ENCODE data around the gene ARSK. TPM values are rescaled to one million over a fixed set of nuclear protein-coding genes. Genes with fewer than 3 reads are reported as not detected.

Gene ARSK
- total RNA-seq, 1 experiment from 2014 or later = 3.6 TPM

GRCh38 chr5:95524423-95524822, 30.5 kb upstream of the ARSK start:
- ChIA-PET POLR2A (interaction anchor here (1.1 kb wide), 1 partner anchor 10 kb away, joined by 3 read pairs; no protein-coding TSS in a partner anchor), CTCF (no interaction called here)
- no peak for TF ChIP-seq CTCF (IDR thresholded peaks at IDR 0.05; ENCODE audit: unreplicated experiment)
- Mint-ChIP-seq H3K27me3 (ENCODE audit: insufficient read depth, unreplicated experiment) (no peaks in the 10 kb centered on the region), H3K4me1 (ENCODE audit: insufficient read depth, unreplicated experiment) (no peaks in the 10 kb centered on the region), H3K4me3 (ENCODE audit: unreplicated experiment) (no peak overlapping the region), H3K36me3 (ENCODE audit: insufficient read depth, unreplicated experiment) (peaks cover 65% of the 10 kb centered on the region), H3K27ac (ENCODE audit: low read depth, unreplicated experiment) (no peak overlapping the region), H3K9me3 (ENCODE audit: unreplicated experiment) (no peaks in the 10 kb centered on the region)
- intact Hi-C loops (cut with micrococcal nuclease) = no loop called here
- no TSS peak for BruUV-seq (replicated peaks)
- no peak for DNase-seq (ENCODE audit: unreplicated experiment)

DNA sequence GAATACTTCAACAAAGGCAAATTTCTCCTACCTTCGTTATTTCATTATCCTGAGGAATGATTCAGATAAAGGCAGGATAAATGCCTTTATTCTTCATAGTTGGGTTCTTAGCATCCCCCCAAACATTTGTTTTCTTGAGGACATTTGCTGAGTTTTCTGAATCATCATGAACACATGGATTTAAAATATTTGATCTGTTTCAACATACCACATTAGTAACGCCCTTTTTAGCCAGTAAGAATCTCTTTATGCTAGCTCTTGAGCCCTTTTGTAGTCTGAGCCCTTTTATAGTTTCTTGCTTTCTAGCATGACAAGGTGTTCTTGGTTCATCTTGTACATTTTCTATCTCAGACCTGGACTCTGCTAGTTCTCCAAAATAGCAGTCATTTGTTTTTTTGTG, 28.0 kb upstream of the ARSK start:
- CTCF ChIA-PET = no interaction called here
- POLR2A ChIA-PET = no interaction called here
- intact Hi-C loops (cut with micrococcal nuclease) = no loop called here
- Mint-ChIP-seq H3K4me3 (ENCODE audit: unreplicated experiment) (no peak overlapping the region), H3K4me1 (ENCODE audit: insufficient read depth, unreplicated experiment) (no peaks in the 10 kb centered on the region), H3K27ac (ENCODE audit: low read depth, unreplicated experiment) (no peak overlapping the region), H3K9me3 (ENCODE audit: unreplicated experiment) (no peaks in the 10 kb centered on the region), H3K36me3 (ENCODE audit: insufficient read depth, unreplicated experiment) (peaks cover 78% of the 10 kb centered on the region), H3K27me3 (ENCODE audit: insufficient read depth, unreplicated experiment) (no peaks in the 10 kb centered on the region)
- BruUV-seq (replicated peaks) = no TSS peak
- no peak for DNase-seq (ENCODE audit: unreplicated experiment)
- no peak for TF ChIP-seq CTCF (IDR thresholded peaks at IDR 0.05; ENCODE audit: unreplicated experiment)

DNA sequence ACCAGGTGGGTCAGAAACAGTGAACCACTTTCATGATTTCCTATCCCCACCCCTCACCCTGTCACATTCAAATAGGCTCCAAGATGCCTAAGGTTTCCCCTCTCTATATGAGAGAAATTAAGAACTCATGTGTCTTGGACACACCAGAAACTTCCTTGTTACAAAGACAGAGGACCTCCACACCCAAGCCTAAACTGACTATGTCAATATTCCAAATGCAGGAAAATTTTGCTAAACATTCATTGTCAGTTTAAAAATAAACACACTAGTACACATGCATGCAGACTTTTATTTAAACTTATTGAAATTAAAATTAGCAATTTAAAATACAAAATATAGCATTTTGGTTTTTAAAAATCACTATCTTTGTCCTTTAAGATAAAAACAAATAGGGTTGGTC, 26.3 kb upstream of the ARSK start:
- ChIA-PET POLR2A (no interaction called here), CTCF (no interaction called here)
- Mint-ChIP-seq H3K4me1 (ENCODE audit: insufficient read depth, unreplicated experiment) (no peaks in the 10 kb centered on the region), H3K9me3 (ENCODE audit: unreplicated experiment) (no peaks in the 10 kb centered on the region), H3K36me3 (ENCODE audit: insufficient read depth, unreplicated experiment) (peaks cover 71% of the 10 kb centered on the region), H3K27me3 (ENCODE audit: insufficient read depth, unreplicated experiment) (no peaks in the 10 kb centered on the region), H3K4me3 (ENCODE audit: unreplicated experiment) (no peak overlapping the region), H3K27ac (ENCODE audit: low read depth, unreplicated experiment) (no peak overlapping the region)
- TF ChIP-seq CTCF (IDR thresholded peaks at IDR 0.05; ENCODE audit: unreplicated experiment) = no peak
- intact Hi-C loops (cut with micrococcal nuclease) = no loop called here
- no TSS peak for BruUV-seq (replicated peaks)
- DNase-seq (ENCODE audit: unreplicated experiment) = no peak

DNA sequence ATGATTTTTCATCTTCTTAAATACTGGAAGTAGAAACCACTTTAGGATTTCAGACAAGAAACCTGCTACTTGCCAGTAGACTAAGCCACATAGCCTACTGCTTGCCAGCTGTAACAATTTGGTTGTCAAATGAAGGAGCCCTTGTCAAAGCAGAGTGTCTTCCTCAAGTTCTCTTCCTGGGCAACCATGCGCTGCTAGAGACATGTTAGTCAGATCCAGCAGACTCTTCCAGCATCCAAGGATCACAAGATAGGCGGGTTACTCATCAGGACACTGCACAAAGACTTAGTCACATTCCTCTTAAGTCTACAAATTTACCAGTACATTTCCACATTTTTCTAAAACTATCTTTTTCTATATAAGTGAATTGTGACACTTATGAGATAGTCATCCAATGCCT, 24.5 kb upstream of the ARSK start:
- no peak overlapping the region for H3K4me3 Mint-ChIP-seq (ENCODE audit: unreplicated experiment)
- DNase-seq (ENCODE audit: unreplicated experiment) = peak; percentile 33
- no peaks in the 10 kb centered on the region for H3K27me3 Mint-ChIP-seq (ENCODE audit: insufficient read depth, unreplicated experiment)
- ChIA-PET POLR2A (no interaction called here), CTCF (no interaction called here)
- H3K9me3 Mint-ChIP-seq (ENCODE audit: unreplicated experiment) = no peaks in the 10 kb centered on the region
- no TSS peak for BruUV-seq (replicated peaks)
- H3K27ac Mint-ChIP-seq (ENCODE audit: low read depth, unreplicated experiment) = no peak overlapping the region
- no peak for TF ChIP-seq CTCF (IDR thresholded peaks at IDR 0.05; ENCODE audit: unreplicated experiment)
- H3K36me3 Mint-ChIP-seq (ENCODE audit: insufficient read depth, unreplicated experiment) = peaks cover 68% of the 10 kb centered on the region
- intact Hi-C loops (cut with micrococcal nuclease) = no loop called here
- H3K4me1 Mint-ChIP-seq (ENCODE audit: insufficient read depth, unreplicated experiment) = no peaks in the 10 kb centered on the region

Measured in MCF 10A (cell line).